SH-SY5Y (cell line): ENCODE measurements around the gene EPHA10.

Source experiments
- GATA2 ChIP-seq: IDR thresholded peaks from 2 replicates; pipeline ENCODE4 v1.6.1; 2011; ENCODE audit warnings: mild to moderate bottlenecking, low read depth, low read length
- GATA3 ChIP-seq: IDR thresholded peaks from 2 replicates; pipeline ENCODE4 v1.6.1; 2011; ENCODE audit warnings: low read depth, mild to moderate bottlenecking, low read length, moderate library complexity

DNA sequence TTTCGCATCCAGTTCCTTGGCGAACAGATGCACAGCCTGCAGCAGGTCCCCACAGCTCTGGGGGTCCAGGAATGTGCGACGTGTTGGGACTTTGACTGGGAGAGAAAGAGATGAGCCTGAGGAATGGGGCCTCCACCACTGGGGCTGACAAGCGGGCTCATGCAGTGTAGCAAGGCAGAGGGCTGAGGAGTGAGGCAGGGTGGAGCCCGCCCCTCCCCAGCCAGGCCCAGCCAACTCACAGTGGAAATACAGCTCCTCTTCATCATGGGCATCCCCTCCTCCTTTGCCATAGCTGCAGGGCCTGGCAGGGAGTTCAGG is 41.9 kb downstream of the EPHA10 start:
- no peak for TF ChIP-seq GATA3
- no peak for TF ChIP-seq GATA2
